NCI-H187 treated with DMSO at 0.1 percent for 48 hours (cell line): ENCODE measurements around the gene MAD1L1.

ENCODE experiments used
- DNase-seq: peaks from one replicate; lab custom pipeline; 2025; lab: John Stamatoyannopoulos, UW

MAD1L1 gene

DNA sequence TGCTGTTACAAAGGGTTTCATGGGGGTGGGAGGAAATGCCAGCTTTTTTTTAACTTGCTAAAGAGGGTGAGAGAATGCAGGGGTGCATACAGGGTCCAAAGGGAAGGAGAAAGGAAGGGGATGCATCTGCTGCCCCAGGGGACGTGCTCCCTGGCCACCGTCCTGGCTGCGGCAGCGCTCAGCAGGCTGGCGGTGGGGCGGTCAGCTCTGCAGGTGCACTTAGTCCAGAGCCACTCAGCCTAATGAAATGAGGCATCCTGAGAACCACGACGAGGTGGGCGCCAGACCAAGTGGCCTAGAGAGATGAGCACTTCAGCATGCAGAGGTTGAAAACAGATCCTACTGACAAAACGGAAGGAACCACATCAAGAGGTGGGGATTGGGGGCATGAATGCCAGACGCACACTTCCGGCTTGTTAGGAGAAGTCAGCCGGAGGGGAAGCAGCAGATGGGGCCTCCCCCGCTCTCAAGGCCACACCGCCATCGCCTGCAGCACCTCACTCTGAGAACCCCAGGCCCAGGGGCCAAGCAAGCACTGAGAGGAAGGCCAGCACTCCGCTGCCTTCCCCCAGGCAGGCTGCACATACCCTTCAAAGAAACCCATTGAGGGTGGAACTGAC, 94.5 kb downstream of the MAD1L1 start:
- no peak for DNase-seq

DNA sequence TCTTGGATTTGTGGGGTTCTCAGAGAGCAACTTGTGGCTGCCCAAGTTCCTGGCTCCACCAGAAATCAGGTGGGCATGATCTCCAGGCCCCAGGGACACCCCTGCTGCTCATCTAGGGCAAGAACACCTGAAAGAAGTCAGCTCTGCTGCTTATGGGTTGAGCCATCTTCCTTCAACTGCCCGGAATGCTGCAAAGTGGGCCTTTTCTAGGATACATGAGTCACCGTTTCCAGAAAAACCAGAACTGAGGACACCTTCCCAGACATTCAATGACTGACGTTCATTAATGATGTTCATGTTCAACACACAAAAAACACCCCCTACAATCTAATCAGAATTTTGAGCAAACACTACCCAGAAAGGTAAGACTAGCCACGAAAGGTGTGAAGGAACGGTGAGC, 98.0 kb downstream of the MAD1L1 start:
- no peak for DNase-seq

GRCh38 chr7:2132243-2132642, 100.5 kb downstream of the MAD1L1 start:
- no peak for DNase-seq

DNA sequence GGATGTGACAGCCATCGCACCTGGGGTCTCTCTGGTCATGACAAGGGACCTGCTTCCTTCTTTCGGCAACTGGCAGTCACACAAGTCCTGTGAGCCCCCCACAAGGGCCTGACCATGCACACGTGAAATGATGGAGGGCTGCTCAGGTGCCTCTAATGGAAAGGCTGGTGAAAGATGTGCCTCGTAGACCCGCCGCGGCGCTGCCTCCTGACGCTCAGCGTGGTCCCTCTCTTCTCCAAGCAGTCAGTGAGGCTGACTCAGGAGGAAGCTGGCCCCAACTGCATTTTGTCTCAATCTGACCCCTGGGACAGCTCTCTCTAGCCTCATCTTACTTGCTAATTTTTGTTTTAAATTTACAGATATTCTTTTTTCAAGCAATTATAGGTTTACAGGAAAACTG, 100.9 kb downstream of the MAD1L1 start:
- DNase-seq: no peak

GRCh38 chr7:2131341-2131740, 101.4 kb downstream of the MAD1L1 start:
- DNase-seq: no peak

DNA sequence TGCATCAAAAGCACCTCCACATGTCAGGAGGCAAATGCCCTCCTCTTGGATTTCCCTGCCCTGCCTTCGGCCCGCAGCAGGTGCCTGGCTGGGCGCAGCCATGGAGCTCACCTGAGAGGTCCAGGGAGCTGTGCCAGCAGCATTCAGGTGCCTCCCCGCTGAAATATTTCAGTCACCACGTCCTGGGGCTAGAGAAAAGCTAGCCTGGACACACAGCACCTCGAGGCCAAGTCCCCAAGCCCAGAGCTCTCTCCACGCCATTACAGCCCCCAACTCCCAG, 102.7 kb downstream of the MAD1L1 start:
- no peak for DNase-seq

GRCh38 chr7:2129323-2130095, 103.2 kb downstream of the MAD1L1 start:
- no peak for DNase-seq

DNA sequence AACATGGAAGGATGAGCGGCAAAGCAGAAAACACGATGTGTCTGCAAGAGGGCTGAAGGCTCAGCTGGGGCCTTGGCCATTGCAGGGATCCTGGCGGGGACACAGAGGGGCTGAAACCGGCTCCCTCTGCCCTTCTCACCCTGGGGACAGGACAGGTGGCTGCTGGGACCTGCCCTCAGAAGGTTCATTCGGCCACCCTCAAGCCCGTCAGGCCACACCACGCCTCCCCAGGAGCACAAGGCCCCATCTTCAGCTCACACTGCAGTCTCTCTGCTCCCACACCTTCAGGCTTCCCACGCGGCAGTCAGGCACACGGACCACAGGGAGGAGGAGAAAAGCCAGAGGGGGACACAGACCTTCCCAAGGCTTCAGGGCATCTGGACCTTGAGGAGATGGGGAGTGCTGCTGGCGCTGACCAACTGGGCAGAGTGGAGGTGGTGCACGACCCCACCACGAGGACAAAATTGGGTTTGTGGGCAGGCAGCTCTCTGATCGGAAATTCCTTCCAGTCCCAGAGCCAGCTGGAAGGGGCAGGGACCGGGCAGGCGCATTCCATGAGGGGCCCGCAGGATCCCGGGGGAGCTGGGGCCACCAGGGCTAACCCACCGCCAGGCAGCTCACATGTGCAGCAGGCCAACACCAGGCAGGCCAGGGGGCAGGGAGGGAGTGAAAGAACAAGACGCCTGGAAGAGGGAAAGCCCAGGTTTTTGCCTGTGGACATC, 104.0 kb downstream of the MAD1L1 start:
- DNase-seq: no peak

DNA sequence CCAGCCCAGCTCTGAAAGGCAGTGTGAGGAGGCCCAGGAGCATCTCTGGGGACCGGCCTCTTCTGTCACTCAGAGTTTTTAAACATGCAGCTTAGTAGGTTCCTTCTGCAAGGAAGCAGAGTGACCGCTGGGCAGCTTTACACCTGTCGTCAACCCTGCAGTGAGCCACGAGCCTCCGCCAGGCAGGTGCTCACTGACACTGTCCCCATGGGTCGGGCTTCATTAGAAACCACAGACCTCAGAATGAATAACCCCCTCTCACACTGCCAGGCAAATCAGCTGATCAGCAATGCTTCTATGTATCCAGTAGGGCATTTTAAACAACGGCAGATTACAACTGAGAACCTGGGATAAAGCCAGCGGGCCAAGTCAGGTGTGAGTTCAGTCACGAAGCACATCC, 106.1 kb downstream of the MAD1L1 start:
- no peak for DNase-seq

- no peak for DNase-seq
Measured at GRCh38 chr7:2125931-2126330, 106.8 kb downstream of the MAD1L1 start.

- no peak for DNase-seq
Measured at GRCh38 chr7:2124604-2125345, 108.0 kb downstream of the MAD1L1 start.

GRCh38 chr7:2123916-2124315, 108.8 kb downstream of the MAD1L1 start:
- no peak for DNase-seq

GRCh38 chr7:2123360-2123759, 109.4 kb downstream of the MAD1L1 start:
- no peak for DNase-seq

GRCh38 chr7:2122651-2123050, 110.1 kb downstream of the MAD1L1 start:
- no peak for DNase-seq

DNA sequence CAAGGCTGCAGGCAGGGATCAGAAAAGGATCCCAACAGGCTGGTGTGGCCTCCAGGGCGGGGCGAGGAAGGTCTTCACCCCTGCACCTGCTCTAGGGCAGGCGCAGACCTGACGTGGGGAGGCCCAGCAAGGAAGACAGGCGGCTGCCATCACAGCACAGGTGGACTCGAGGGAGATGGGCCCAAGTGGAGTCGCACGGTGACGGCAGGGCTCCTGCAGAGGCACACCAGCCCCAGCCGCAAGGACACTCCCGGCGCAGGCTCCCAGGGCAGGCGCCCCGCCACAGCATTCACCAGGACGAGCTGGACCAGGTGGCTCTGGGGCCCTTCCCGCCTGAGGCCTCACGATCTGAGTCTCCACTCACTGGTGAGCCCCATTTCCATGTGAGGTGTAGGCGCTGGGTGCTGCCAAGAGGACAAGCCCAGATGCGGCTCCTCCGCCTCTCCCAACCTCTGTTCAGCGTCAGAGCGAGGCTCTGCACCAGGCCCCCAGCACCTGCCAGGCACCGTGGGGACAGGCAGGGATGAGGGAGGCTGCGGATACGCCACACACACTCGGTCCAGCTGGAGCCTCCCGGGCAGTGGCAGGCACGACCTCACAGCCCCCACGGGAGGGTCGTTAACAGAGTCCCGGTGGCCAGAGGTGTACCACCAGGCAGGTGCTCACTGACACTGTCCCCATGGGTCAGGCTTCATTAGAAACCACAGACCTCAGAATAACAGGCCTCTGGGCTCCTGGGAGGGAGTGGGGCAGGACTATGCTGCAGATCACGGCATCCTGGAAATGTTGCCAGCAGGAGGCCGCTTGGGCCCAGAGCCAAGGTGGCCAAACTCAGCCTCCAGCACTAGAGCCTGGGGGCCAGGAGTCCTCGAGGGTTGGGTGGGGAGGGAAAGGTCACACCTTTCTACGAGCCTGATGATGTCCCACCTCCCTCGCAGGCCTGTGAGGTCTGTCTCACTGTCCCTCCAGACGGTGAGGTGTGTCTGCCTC, 111.6 kb downstream of the MAD1L1 start:
- no peak for DNase-seq

DNA sequence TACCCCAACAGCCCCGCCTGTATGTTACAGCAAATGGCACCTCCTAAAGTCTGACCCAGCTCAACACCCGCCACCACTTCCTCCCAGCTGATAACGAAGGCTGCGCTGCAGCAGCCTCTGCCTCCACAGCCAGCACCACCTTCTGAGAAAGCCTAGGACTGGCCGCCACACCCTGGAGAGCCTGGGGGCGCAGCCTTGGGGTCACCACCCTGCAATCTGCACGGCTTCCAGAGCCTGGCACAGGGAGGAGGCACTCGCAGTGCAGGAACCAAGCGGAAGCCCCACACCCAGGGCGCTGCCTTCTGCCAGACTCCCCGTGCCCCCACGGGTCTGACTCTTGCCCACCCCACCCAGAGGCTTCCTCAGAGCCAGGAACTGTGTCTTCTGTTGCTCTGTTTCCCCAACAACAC, 112.5 kb downstream of the MAD1L1 start:
- no peak for DNase-seq

DNA sequence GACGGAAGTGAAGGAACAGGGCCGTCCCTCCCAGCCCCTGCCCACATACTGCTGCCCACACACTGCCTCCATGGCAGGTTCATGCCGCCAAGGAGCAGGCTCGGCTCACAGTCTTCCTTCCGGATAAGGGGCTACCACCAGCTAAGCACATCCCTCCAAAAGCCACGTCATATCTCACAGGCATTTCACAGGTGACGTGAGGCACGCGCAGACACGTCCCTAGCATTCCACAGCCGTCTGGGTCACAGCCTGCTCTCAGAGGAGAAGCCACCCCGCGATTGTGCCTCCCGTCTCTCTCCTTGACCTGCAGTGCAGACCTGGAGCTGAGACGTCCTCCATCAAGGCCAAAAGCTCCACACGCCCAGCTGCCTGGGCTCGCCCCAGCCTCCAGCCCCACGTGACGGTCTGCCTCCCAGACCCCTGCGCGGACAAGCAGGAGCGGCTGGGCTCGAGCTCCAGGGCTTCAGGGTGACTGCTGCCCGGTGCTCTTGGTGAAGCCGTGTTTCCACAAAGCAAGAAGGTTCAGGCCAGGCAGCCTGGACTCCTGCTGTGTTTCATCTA, 114.0 kb downstream of the MAD1L1 start:
- DNase-seq: no peak

DNA sequence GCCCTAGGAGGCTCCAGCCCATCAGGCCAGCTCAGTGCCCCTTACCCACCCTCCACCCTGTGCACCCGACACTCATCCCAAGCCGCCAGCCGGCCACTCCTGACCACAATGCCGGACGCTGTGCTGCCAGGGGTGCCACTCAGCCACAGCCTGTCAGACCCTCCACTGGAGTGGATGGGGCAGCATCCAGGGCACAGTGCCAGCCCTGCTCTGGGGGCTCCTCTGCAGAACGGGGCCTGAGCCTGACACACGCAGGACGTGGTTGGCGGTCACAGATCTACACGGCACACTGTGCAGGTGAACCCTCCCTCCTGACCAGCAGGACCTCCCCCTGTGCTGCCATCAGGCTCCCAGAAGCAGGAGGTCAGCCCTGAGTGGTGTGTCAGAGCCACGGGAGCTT, 114.7 kb downstream of the MAD1L1 start:
- DNase-seq: no peak

DNA sequence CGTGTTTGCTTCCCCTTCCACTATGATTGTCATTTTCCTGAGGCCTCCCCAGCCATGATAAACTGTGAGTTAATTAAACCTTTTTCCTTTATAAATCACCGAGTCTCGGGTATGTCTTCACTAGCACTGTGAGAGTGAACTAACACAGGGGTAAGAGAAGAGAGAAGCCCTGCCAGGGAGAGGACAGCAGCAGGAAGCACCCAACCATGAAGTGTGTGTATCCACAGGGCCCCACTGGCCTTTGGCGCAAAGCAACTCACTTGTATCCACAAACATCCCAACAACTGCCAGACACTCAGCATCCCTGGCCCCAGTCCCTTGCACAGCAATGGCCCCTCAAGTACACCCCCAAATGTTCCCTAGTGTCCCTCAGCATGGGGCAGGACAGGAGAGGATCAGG, 115.1 kb downstream of the MAD1L1 start:
- DNase-seq: no peak

DNA sequence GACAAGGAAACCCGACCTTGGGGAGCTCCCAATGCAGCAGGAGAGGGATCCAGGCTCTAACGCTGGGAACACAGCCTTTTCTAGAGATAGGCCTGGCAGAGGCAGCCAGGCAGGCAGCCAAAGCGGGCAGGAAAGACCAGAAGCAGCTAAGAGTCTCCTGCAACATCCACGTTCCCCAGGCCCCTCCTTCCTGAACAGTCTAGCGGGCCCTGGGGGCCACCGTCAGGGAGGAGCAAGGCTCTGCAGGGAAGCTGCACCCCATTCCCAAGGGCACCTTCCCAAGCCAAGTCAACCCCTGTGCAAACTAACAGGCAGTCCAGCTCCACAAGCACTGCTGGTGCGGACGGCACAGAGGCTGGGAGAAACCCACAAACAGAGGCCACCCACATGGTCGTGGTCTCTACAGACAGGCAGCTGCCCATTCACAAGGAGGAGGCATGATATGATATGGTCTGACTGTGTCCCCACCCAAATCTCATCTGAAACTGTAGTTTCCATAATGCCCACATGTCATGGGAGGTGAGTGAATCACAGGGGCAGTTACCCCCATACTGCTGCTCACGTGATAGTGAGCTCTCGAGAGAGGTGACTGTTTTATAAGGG, 115.7 kb downstream of the MAD1L1 start:
- DNase-seq: no peak

- DNase-seq: no peak
Measured at GRCh38 chr7:2116448-2116810, 116.3 kb downstream of the MAD1L1 start.
